HG02571 (cell line): ENCODE data around the gene SYNJ2.

Source experiments
- ATAC-seq: cut with Tn5 transposase; IDR thresholded peaks from one replicate; pipeline ENCODE4 v1.9.1; 2021; ENCODE audit warnings: mild to moderate bottlenecking, moderate library complexity; ENCODE audit not compliant: unreplicated experiment

Gene SYNJ2

DNA sequence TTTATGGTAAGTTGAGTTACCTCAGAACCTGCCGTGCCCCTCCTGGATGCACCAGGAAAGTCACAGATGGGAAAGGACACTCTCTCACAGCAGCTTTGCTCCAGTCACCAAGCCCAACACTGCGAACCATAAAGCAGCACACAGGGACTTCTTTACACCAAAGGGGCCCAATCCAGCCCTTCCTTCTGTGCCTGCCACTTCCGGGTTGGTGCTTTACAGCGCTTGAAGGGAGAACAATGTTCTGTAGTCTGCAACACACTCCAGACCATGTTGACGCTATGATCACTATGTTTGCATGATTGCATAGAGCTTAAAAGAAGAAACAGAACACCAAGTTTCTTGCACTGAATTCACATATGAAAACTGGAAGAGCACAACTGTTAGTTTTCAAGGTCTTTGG lies 129.3 kb downstream of the SYNJ2 start:
- ATAC-seq: no peak

GRCh38 chr6:158111987-158112386 lies 130.3 kb downstream of the SYNJ2 start:
- no peak for ATAC-seq

DNA sequence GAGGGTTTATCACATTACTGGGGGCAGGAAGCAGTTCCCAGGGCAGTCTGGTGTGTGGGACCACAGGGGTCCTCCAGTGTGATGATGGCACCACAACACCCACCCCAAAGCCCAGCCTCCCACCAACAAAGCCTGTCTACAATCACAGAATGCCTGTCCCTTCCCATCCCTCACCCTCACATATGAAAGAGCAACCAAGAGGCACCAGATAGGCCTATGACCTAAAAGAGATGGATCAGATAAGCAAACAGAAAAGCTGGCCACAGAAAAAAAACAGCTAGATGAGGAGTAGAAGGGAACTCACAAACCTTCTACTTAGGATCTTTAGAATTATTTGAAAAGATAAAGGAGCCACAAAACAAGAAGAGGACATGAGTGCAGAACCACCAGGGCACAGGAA lies 132.1 kb downstream of the SYNJ2 start:
- ATAC-seq: no peak

DNA sequence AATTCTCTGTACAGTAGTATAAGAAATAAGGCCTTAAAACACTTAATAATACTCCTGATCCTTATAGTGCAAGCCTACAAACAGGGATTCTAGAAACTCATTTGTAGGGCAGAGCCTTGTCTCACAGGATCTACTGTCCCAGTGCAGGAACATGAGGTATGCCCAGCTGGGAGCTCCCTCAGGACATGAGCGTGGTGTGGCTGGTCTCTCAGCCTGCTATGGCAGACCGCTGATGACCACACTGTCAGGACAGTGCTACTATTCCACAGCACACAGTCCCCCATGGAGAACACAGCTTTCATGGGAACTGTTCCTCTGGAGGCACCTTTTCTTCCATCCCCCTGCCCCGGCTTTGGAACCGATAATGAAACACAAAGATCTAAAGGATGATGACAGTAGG lies 133.4 kb downstream of the SYNJ2 start:
- ATAC-seq: no peak

GRCh38 chr6:158115508-158115907 lies 133.8 kb downstream of the SYNJ2 start:
- ATAC-seq: no peak

GRCh38 chr6:158118886-158119285 lies 137.2 kb downstream of the SYNJ2 start:
- no peak for ATAC-seq

DNA sequence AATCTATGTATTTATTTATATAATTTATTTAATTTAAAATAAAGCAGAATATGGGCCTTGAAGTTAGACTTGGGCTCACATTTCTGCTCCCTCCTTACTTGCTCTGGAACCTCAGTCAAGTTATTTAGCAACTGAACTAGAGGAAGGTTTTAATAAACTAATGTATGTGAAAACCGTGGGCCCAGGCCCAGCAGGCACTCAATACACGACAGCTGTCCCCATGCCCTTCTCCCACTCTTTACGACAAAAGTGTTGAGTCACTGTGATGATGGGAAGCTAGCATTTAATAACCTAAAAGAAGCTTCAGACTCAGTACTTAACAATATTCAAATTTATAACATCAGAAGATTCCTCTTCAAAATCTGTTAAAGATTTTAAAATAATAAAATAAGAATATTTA lies 139.7 kb downstream of the SYNJ2 start:
- ATAC-seq: no peak

- no peak for ATAC-seq
Observed at GRCh38 chr6:158122048-158122447, 140.4 kb downstream of the SYNJ2 start.

DNA sequence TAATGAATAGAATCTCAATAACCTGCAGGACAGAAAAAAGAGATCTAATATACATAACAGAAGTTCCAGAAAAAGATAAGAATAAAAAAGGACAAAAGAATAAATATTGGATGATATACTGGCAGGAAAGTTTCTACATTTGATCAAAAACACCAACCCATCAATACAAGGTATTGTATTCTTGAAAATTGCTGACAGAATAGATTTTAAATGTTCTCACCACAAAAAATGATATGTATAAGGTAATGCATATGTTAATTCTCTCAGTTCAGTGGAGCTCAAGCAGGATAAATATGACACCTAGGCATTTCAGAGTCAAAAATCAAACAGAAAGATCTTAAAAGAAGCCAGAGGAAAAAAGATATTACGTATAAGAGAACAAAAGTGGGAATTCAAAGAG lies 142.6 kb downstream of the SYNJ2 start:
- ATAC-seq: no peak

DNA sequence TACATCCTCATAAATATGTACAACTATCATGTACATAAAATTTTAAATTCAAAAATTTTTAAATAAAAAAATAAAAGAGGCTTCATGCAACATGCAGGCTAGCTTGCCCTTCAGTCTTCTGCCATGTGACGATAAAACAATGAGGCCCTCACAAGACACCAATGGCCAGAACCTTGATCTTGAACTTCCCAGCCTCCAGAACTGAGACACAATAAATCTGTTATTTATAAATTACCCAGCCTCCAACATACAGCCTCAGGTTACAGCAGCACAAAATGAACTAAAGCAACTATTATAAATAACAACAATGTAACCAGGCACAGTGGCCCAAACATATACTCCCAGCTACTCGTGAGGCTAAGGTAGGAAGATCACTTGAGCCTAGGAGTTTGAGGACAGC lies 143.6 kb downstream of the SYNJ2 start:
- ATAC-seq: no peak

DNA sequence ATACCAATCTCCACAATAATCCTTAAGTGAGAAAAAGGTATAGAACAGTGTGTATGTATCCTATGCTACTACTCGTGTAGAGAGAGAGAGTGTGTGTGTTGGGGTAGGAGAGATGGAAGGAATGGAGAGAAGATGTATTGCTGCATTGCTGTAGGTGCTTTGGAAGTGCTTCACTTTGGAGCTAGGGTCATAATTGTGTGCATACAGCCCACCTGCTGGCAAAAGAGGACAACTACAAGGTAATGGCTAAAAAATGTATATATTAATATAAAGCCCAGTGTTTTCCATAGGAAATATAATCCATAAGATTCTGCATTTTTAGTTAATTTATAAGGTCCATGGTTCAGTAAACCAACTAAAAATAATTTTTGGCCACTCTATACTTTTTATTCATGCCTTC lies 150.3 kb downstream of the SYNJ2 start:
- no peak for ATAC-seq

DNA sequence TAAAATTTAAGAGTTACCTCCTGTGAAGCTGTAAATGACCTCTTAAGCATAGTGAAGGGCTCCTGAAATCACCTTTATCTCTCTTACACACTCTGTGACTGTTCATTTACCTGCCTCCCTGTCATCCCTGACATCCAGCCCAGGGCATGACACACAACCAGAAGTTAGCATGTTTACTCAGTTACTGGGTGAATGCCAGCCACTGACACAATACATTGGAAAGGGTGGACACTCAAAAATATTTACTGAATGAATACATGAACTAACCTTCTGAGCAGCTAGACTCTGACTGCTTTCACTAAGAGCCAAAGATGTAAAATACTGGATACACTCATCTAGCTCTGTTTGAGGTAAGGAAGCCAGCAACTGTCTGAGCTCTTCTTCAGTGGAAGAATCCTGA lies 161.1 kb downstream of the SYNJ2 start:
- no peak for ATAC-seq

- ATAC-seq: no peak
Observed at GRCh38 chr6:158143700-158144099, 162.0 kb downstream of the SYNJ2 start.
